Measurements from ENCODE around the gene ZDHHC14.
"Not testable (repeated sequence)": the region's sequence is repeated elsewhere in the genome, so short reads cannot be mapped to it uniquely, and the experiment has no call there.

ZDHHC14 gene

DNA sequence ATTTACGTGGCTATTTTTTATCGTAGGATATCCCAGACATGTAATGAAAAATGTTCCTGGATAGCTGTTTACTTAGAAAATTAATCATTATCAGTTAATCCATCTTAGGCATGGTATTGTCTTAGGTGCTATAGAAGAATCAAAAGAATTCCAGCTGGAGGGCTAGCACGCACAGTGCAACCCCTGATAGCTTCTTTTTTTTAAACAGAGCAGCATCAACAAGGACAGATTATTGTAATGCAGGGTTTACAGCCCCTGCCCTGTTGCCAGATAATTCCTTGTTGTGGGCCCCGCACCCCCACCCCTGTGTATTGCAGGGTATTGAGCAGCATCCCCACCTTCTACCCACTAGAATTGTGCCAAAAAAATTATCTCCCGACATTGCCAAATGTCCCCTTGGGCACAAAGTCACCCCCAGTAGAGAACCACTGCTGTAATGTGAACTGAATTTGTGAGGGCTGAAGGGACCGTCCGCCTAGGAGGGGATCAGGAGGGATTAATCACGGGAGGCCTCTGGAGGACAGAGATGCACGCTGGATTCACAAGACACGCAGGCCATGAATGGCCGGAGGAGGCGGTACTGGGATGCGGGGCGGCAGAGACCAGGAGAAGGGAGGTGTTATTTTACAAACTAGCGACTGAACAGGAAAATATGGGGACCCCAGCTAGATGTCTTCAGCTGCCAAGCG, 174.6 kb downstream of the ZDHHC14 start:
- DNase-seq: no peak

GRCh38 chr6:157556144-157556645, 175.2 kb downstream of the ZDHHC14 start:
- no peak for DNase-seq

DNA sequence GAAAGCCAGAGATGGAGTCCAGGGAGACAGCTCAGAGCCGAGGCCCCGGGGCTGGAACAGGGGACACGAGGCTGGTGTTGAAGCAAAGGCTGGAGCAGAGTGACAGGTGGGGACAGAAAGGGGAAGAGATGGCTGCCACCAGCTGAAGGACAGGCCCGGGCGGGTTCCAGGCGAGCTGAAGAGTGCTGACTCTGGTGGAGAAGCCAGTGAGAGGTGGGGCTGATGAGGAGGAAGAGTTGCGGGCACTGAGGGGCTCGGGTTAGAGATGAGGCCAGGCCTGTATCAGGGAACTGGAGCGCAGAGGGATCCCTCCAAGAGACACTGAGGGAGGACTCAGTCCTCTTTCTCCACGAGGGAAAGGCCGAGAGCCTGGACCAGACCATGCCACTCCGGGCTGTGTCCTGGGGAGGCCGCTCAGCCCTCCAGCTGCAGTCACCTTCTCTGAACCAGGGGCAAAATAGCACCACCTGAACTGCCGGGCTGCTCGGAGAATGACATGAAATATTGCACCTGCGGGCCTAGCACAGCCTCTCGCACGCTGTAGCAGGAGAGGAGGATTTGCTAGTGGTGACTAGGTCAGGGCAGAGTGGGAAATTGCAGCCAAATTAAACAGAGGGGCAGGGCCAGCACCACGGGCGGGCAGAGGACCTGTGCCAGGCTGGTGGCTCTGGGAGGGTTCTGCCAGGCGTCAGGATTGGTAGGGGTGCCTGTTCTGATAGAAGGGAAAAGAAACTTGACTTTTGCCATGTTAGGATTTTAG, 175.9 kb downstream of the ZDHHC14 start:
- DNase-seq: no peak

DNA sequence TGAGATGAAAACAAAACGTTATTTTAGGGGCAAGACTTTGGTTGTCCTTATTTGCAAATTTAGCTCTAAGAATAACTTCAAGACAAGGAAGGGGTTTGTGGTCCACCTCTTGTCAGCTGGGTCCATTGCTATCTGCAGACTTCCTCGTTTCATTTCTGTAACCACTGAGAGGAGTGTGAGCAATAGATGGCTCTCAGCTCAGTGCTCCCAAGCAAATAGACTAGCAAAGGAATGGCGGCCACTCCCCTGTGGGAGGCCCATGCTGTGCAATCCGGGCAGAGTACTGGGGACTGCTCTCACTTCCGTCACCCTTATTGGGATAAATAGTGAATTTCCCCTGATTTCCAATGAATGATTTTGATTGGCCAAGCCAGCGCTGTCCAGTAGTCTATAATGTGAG, 176.6 kb downstream of the ZDHHC14 start:
- DNase-seq: no peak

- DNase-seq: no peak
These were observed 177.1 kb downstream of the ZDHHC14 start for GRCh38 chr6:157558049-157558448.

DNA sequence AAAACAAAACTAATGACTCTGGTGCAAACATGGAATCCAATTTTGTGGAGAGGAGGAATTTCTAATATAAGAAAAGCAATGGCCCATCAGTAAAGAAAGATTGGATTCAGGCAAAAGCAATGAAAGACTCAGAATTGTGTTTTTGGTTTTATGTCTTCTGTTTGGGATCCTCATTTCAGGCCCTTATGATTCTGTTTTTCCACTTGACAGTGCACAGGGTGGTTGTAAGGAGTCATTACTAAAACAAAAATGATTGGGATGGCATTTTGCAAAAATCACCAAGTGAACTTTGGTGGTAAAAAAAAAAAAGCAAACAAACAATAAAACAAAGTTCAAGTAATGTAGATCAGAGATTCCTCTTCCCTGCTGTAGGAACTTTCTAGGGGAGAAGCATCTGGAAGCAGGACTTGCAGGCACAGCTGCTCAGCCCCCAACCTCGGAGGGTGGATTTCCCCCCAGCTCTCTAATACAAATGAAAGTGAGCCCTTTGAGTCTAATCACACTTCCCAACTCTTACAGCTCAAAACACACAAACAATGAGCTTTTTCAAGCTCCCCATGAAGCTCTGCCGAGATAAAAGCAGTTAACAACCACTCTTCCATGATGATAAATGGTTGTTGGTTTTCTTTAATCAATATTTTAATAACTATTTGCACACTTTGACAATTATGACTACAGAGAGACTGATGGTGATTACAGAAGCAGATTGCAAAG, 177.7 kb downstream of the ZDHHC14 start:
- DNase-seq: no peak

DNA sequence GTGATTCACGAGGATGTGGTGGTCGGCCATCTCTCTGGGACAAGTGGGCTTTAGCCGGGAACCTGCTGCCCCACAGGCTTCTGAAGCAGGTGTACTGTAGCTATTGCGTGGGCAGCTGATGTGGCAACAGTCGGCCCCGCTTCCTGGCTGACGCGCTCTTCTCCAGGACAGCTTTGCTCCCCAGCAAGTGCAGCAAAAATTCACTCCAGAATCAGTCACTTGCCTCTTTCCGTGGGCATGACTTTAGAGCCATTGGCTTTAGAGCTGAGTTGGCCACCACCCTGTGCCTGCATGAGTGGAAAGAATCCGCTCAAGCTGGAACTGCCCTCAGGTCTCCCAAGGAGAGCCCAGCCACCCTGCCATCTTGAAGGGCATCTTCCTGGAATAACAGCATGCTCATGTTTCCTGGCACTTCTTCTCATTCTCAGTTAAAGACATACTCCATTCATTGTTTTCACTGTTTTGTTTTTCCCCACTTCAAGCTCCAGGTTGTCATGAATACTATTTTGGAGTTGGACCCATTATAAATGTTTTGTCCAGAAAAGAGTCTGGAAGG, 178.3 kb downstream of the ZDHHC14 start:
- no peak for DNase-seq

- not testable (repeated sequence) for DNase-seq
These were observed 179.1 kb downstream of the ZDHHC14 start for GRCh38 chr6:157560063-157560462.

GRCh38 chr6:157560691-157561413, 179.9 kb downstream of the ZDHHC14 start:
- no peak for DNase-seq

- DNase-seq: no peak
These were observed 180.4 kb downstream of the ZDHHC14 start for GRCh38 chr6:157561414-157561790.

GRCh38 chr6:157561929-157562810, 181.2 kb downstream of the ZDHHC14 start:
- DNase-seq: peak in 1 of 5 donors; percentile 19

DNA sequence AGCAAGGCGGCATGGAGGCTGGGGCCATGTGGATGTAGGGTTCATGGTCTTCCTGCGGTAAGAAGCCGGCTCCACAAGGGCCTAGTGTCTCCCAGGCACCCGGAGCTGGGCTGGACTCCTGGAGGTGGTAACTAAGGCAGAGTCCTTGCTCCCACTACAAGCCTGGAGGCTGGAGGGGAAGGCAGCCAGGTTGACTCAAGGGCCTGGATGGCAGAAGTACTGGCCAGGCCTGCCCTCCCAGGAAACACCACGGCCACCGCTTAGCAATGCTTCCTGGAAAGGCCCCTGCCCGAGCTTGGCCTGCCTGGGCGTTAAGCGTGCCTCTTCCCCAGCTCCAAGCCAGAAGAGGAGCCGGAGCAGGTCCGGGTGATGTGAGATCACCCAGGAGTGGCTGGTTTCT, 182.0 kb downstream of the ZDHHC14 start:
- no peak for DNase-seq

GRCh38 chr6:157563611-157564284, 182.8 kb downstream of the ZDHHC14 start:
- peak in 1 of 5 donors; percentile 69 for DNase-seq

GRCh38 chr6:157568702-157569101, 187.7 kb downstream of the ZDHHC14 start:
- DNase-seq: no peak

- DNase-seq: peak in 1 of 5 donors; percentile 61
These were observed 188.6 kb downstream of the ZDHHC14 start for GRCh38 chr6:157569543-157569942.

DNA sequence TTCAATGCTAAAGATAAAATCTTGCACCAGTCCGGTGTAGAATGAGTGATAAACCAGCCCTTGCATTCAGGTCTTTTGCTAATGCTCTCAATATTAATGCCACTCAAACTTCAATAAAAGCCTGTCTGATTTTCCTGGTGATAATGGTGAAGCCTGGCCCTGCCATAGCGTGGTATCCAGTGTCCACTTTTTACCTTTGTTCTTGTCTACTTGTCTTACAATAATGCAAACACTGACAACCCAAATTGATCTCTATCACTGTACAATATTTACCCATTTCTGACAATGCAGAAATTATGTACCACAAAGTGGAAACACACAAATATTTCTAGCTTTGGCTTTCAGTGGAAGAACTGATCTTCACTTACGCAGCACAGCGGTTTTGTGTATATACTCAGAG, 189.1 kb downstream of the ZDHHC14 start:
- DNase-seq: no peak

- DNase-seq: no peak
These were observed 189.8 kb downstream of the ZDHHC14 start for GRCh38 chr6:157570752-157571151.

DNA sequence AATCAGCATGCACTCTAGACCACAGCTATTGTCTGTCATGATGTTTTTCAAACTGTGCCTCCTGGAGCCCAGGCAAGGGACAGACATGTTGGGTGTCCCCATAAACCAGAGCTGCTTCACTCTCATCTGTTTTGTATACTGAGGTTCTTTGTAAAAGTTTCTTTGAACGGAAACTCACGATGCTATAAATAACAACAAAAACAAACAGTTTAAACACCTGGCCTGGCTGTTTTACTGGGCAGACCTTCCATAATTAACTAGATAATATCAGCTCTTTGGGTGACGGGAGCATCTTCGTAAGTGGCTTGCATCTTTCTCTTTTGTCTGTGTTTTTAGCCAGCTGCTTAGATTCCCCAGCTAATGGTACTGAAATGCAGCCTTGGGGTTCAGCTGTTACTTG, 190.3 kb downstream of the ZDHHC14 start:
- DNase-seq: no peak

DNA sequence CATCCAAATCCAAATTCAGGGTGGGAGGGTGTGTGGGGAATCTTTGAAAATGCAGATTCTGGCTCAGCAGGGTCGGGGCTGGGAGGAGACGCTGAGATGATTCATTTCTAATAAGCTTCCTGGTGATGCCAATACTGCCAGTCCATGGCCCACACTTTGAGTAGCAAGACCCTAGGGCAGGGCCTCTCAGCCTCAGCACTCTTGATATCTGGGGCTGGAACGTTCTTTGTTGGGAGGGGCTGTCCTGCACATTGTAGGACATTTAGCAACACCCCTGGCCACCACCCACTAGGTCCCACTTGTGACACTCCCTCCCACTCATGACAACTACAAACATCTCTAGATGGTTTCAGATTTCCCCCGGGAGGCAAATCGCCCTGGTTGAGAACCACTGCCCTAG, 191.0 kb downstream of the ZDHHC14 start:
- no peak for DNase-seq

DNA sequence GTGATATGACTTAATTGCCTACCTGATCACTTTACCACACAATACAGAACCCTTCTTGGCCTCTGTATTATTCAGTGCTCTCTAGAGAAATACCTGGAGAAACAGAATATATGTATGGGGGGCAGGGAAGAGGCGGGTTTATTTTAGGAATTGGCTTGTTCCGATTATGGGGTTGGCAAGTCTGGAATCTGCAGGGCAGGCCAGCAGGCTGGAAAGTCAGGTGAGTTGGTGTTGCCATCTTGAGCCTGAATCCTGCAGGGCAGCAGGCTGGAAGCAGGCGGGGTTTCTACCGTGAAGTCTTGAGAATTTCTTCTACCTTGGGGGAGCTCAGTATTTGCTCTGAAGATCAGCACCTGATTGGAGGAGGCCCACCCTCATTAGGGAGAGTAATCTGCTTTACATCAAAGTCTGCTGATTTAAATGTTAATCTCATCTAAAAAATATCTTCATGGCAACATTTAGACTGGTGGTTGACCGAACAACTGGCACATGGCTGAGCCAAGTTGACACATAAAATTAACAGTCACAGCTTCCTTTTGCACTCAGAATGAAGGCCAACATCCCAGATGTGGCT, 193.9 kb downstream of the ZDHHC14 start:
- DNase-seq: no peak
